IMR-90 (cell line): Measurements from ENCODE around the gene ZFR. TPM values are rescaled to one million over a fixed set of nuclear protein-coding genes. Genes with fewer than 3 reads are reported as not detected.

Source experiments
- ATAC-seq: fragments of 200-7000 bp; cut with Tn5 transposase; 2 replicates; pipeline ENCODE4 v1.9.1; 2020; ENCODE audit warnings: low read depth, mild to moderate bottlenecking, moderate library complexity
- BruUV-seq: library from RNA; stranded (reverse); fragments of 400-500 nt; replicated peaks from 2 replicates; lab custom pipeline; 2021; lab: Mats Ljungman, UMichigan
- CTCF ChIA-PET: fragments of 300-600 bp; formaldehyde crosslinking; extraction: SDS; loops from one replicate; lab custom pipeline; 2021; ENCODE audit warnings: antibody characterized with exemption; lab: Yijun Ruan, JAX
- POLR2A ChIA-PET: fragments of 300-600 bp; sonication (Branson Sonifier 250); formaldehyde crosslinking; loops from one replicate; lab custom pipeline; 2022; ENCODE audit warnings: antibody characterized with exemption; ENCODE audit not compliant: unreplicated experiment; lab: Charles Lee
- DNase-seq: peaks from one replicate; pipeline ENCODE4 v3.0.0; 2013
- H2AFZ ChIP-seq: replicated peaks from 2 replicates; pipeline ENCODE3; 2013; ENCODE audit warnings: low read length, mild to moderate bottlenecking; ENCODE audit not compliant: poor library complexity
- H2AK5ac ChIP-seq: 2 replicates; pipeline ENCODE4 v1.6.1; 2013; ENCODE audit warnings: low read depth, low read length, inconsistent platforms
- H2AK9ac ChIP-seq: replicated peaks from 2 replicates; pipeline ENCODE3; 2013; ENCODE audit warnings: mild to moderate bottlenecking, low read depth, low read length, moderate library complexity; ENCODE audit not compliant: poor library complexity
- H2BK120ac ChIP-seq: 2 replicates; pipeline ENCODE4 v1.6.1; 2013; ENCODE audit warnings: low read depth, low read length, inconsistent platforms
- H2BK15ac ChIP-seq: 3 replicates; pipeline ENCODE4 v1.6.1; 2013; ENCODE audit warnings: low read depth, low read length, inconsistent platforms
- H2BK20ac ChIP-seq: 2 replicates; pipeline ENCODE4 v1.6.1; 2013; ENCODE audit warnings: low read depth, mild to moderate bottlenecking, inconsistent platforms, low read length, moderate library complexity
- H2BK5ac ChIP-seq: 2 replicates; pipeline ENCODE4 v1.6.1; 2013; ENCODE audit warnings: mild to moderate bottlenecking, low read depth, low read length, inconsistent platforms; ENCODE audit not compliant: poor library complexity, severe bottlenecking
- H3K14ac ChIP-seq: replicated peaks from 2 replicates; pipeline ENCODE4 v1.6.1; 2013; ENCODE audit warnings: low read depth, low read length, inconsistent platforms
- H3K18ac ChIP-seq: 2 replicates; pipeline ENCODE4 v1.6.1; 2013; ENCODE audit warnings: low read depth, low read length, control low read depth
- H3K23ac ChIP-seq: 2 replicates; pipeline ENCODE4 v1.6.1; 2013; ENCODE audit warnings: low read depth, low read length, inconsistent platforms
- H3K27ac ChIP-seq: 2 replicates; pipeline ENCODE4 v1.5.1; 2013; ENCODE audit warnings: mild to moderate bottlenecking, control low read depth, low read length; ENCODE audit not compliant: insufficient read depth
- H3K27me3 ChIP-seq: 2 replicates; pipeline ENCODE4 v1.6.1; 2013; ENCODE audit warnings: low read length; ENCODE audit not compliant: control insufficient read depth, insufficient read depth
- H3K36me3 ChIP-seq: 2 replicates; pipeline ENCODE4 v1.6.1; 2013; ENCODE audit warnings: low read length, mixed read lengths; ENCODE audit not compliant: control insufficient read depth, insufficient read depth
- H3K4ac ChIP-seq: 2 replicates; pipeline ENCODE4 v1.6.1; 2013; ENCODE audit warnings: low read depth, low read length, inconsistent platforms
- H3K4me1 ChIP-seq: 2 replicates; pipeline ENCODE4 v1.6.1; 2013; ENCODE audit warnings: low read length, mixed read lengths; ENCODE audit not compliant: control insufficient read depth, insufficient read depth
- H3K4me2 ChIP-seq: 2 replicates; pipeline ENCODE4 v1.6.1; 2013; ENCODE audit warnings: low read depth, mild to moderate bottlenecking, control low read depth, low read length, moderate library complexity
- H3K4me3 ChIP-seq: 2 replicates; pipeline ENCODE4 v1.5.1; 2013; ENCODE audit warnings: low read depth, mild to moderate bottlenecking, control low read depth, low read length, moderate library complexity; ENCODE audit not compliant: insufficient read depth
- H3K56ac ChIP-seq: 2 replicates; pipeline ENCODE4 v1.6.1; 2013; ENCODE audit warnings: low read length, inconsistent platforms; ENCODE audit not compliant: insufficient read depth; ENCODE audit errors: extremely low read depth
- H3K79me1 ChIP-seq, 2 experiments: 2 replicates each; pipeline ENCODE4 v1.6.1; 2013; ENCODE audit warnings: low read length in 2 of 2, inconsistent platforms in 1 of 2, low read depth in 1 of 2
- H3K9ac ChIP-seq: 2 replicates; pipeline ENCODE4 v1.6.1; 2013; ENCODE audit warnings: low read depth, low read length, control low read depth
- H3K9me1 ChIP-seq: 2 replicates; pipeline ENCODE4 v1.6.1; 2013; ENCODE audit warnings: low read length, inconsistent platforms; ENCODE audit not compliant: insufficient read depth
- H3K9me3 ChIP-seq: 2 replicates; pipeline ENCODE4 v1.6.1; 2013; ENCODE audit warnings: low read length; ENCODE audit not compliant: control insufficient read depth, insufficient read depth
- H4K20me1 ChIP-seq: 2 replicates; pipeline ENCODE4 v1.6.1; 2013; ENCODE audit warnings: low read length, inconsistent platforms; ENCODE audit not compliant: insufficient read depth
- H4K5ac ChIP-seq: 2 replicates; pipeline ENCODE4 v1.6.1; 2013; ENCODE audit warnings: mild to moderate bottlenecking, low read depth, low read length, control low read depth
- H4K8ac ChIP-seq, 2 experiments: 2 replicates each; pipeline ENCODE4 v1.6.1; 2013; ENCODE audit warnings: low read depth in 2 of 2, low read length in 2 of 2, control low read depth in 1 of 2, inconsistent platforms in 1 of 2
- H4K91ac ChIP-seq: 2 replicates; pipeline ENCODE4 v1.6.1; 2013; ENCODE audit warnings: low read depth, low read length, inconsistent platforms; ENCODE audit not compliant: insufficient read depth
- MAFK ChIP-seq: IDR thresholded peaks from 2 replicates; pipeline ENCODE4 v1.6.1; 2012; ENCODE audit warnings: low read depth, low read length, improper control_type of control experiment
- POLR2A ChIP-seq: IDR thresholded peaks from 2 replicates; pipeline ENCODE4 v1.6.1; 2012; ENCODE audit warnings: mild to moderate bottlenecking, low read depth, low read length
- RCOR1 ChIP-seq: IDR thresholded peaks from 2 replicates; pipeline ENCODE4 v1.6.1; 2012; ENCODE audit warnings: mild to moderate bottlenecking, low read length, improper control_type of control experiment; ENCODE audit not compliant: insufficient replicate concordance
- USF2 ChIP-seq: fragments of 150-350 bp; IDR thresholded peaks from 2 replicates; pipeline ENCODE4 v1.6.1; 2017; ENCODE audit warnings: mild to moderate bottlenecking, antibody characterized with exemption, low read length, low read depth
- WGBS, 2 experiments: methylation state at CpG; one replicate each; pipeline versions ENCODE4 v1.1.5 to v1.1.7; 2013; ENCODE audit warnings: missing lambda C conversion rate in 2 of 2; ENCODE audit not compliant: insufficient read length in 1 of 2; ENCODE audit errors: extremely low coverage in 2 of 2; 5-methylcytosine and 5-hydroxymethylcytosine counted together
- dilution Hi-C: fragments of 300-500 bp; cut with HindIII; formaldehyde crosslinking; loops from one replicate; pipeline ENCODE4 v1.14.3; 2018; ENCODE audit warnings: low sequenced_read_pairs; ENCODE audit not compliant: unreplicated experiment
- in situ Hi-C: fragments of 300-500 bp; cut with MboI; formaldehyde crosslinking; loops from 3 replicates; pipeline ENCODE4 v1.14.3; 2019; ENCODE audit warnings: low sequenced_read_pairs, inconsistent platforms, mixed read lengths
- intact Hi-C: fragments of 100-400 bp; cut with micrococcal nuclease; formaldehyde crosslinking; loops from 2 replicates; pipeline ENCODE4 v1.10.0; 2022
- polyA plus RNA-seq, 3 experiments: library from polyadenylated mRNA; depleted of rRNA; stranded (reverse); fragments of >200 nt; gene quantifications; 2 replicates each; pipeline ENCODE4 v1.2.3, GENCODE V29; 2012; ENCODE audit warnings: low replicate concordance in 1 of 3
- total RNA-seq: library from RNA; depleted of rRNA; stranded (reverse); fragments of >200 nt; gene quantifications from 2 replicates; pipeline ENCODE4 v1.2.3, GENCODE V29; 2012

ZFR gene
- total and polyA plus RNA-seq, 2 of the 4 experiments (the other 2 are of a cell fraction): 30.4 to 81.4 TPM

GRCh38 chr5:32325616-32326015, 118.9 kb downstream of the ZFR start:
- no TSS peak for BruUV-seq
- intact Hi-C loops: loop anchor here (5.0 kb wide), 2 partner anchors 153 to 743 kb away; partner anchors contain the start of gene GOLPH3
- ATAC-seq (no peak), DNase-seq (no peak)
- in situ Hi-C loops: no loop called here
- no peak overlapping the region for H3K27ac ChIP-seq
- no peak overlapping the region for H3K14ac ChIP-seq
- H3K4me2 ChIP-seq: no peak overlapping the region
- H3K79me1 ChIP-seq: no peaks in the 10 kb centered on the region
- dilution Hi-C loops: no loop called here
- H2BK120ac ChIP-seq: no peak overlapping the region
- no peak overlapping the region for H2AK5ac ChIP-seq
- H2AFZ ChIP-seq: no peak overlapping the region
- H3K27me3 ChIP-seq: no peaks in the 10 kb centered on the region
- no peak overlapping the region for H4K91ac ChIP-seq
- no peaks in the 10 kb centered on the region for H3K9me1 ChIP-seq
- peaks cover 10% of the 10 kb centered on the region for H3K9me3 ChIP-seq
- no peak overlapping the region for H4K5ac ChIP-seq
- CTCF ChIA-PET: no interaction called here
- H2BK20ac ChIP-seq: no peak overlapping the region
- H3K18ac ChIP-seq: no peak overlapping the region
- peaks cover 5% of the 10 kb centered on the region; the same call in 1 of the 2 replicates for H3K4me1 ChIP-seq
- H3K56ac ChIP-seq: no peak overlapping the region
- H2AK9ac ChIP-seq: no peak overlapping the region
- POLR2A ChIA-PET: interaction anchor here (0.7 kb wide), 1 partner anchor 179 kb away, joined by 5 read pairs; no protein-coding TSS in a partner anchor
- no peak overlapping the region for H2BK5ac ChIP-seq
- no peak overlapping the region for H3K4me3 ChIP-seq
- no CpG with 5 or more reads among the region's 4 CpGs for WGBS, 2 experiments
- H3K23ac ChIP-seq: no peak overlapping the region
- no peak overlapping the region for H4K8ac ChIP-seq
- no peak overlapping the region for H3K9ac ChIP-seq
- TF ChIP-seq RCOR1 (no peak), MAFK (no peak), POLR2A (no peak), USF2 (no peak)
- H2BK15ac ChIP-seq: no peak overlapping the region
- H3K36me3 ChIP-seq: no peaks in the 10 kb centered on the region
- H3K4ac ChIP-seq: no peak overlapping the region
- no peaks in the 10 kb centered on the region for H4K20me1 ChIP-seq
